Keratinocyte (primary cell): ENCODE data around the gene ZNF43. TPM values are rescaled to one million over a fixed set of nuclear protein-coding genes. Genes with fewer than 3 reads are reported as not detected.

ENCODE experiments used
- DNase-seq: peaks from one replicate; pipeline ENCODE4 v3.0.0-alpha.2; 2011; ENCODE audit warnings: low read depth, missing footprints, low spot score
- FAIRE-seq: peaks from 2 replicates; lab custom pipeline; 2011; peaks lifted over from hg19 to GRCh38; lab: Jason Lieb, UNC
- H2AFZ ChIP-seq: 2 replicates; pipeline ENCODE4 v1.6.0; 2012; ENCODE audit warnings: low read length, control low read depth, inconsistent platforms; ENCODE audit not compliant: control insufficient read depth
- H3K27ac ChIP-seq: 2 replicates; pipeline ENCODE4 v1.5.1; 2011; ENCODE audit warnings: low read length; ENCODE audit not compliant: control insufficient read depth, insufficient read depth
- H3K27me3 ChIP-seq: 3 replicates; pipeline ENCODE4 v1.6.0; 2011; ENCODE audit warnings: low read length; ENCODE audit not compliant: control insufficient read depth, insufficient read depth; ENCODE audit errors: extremely low read depth
- H3K36me3 ChIP-seq, 2 experiments: 2 replicates in 1 of 2; 3 replicates in 1 of 2; pipeline ENCODE4 v1.5.1; 2011; ENCODE audit warnings: low read length in 2 of 2, mild to moderate bottlenecking in 1 of 2; ENCODE audit not compliant: control insufficient read depth in 2 of 2, insufficient read depth in 2 of 2; ENCODE audit errors: extremely low read depth in 1 of 2
- H3K4me1 ChIP-seq: 3 replicates; pipeline ENCODE4 v1.5.1; 2011; ENCODE audit warnings: low read length; ENCODE audit not compliant: control insufficient read depth, insufficient read depth; ENCODE audit errors: extremely low read depth
- H3K4me2 ChIP-seq: 3 replicates; pipeline ENCODE4 v1.6.0; 2011; ENCODE audit warnings: low read depth, low read length; ENCODE audit not compliant: control insufficient read depth, insufficient read depth; ENCODE audit errors: extremely low read depth
- H3K4me3 ChIP-seq, 3 experiments: fragments of 200-600 bp in 1 of 3; sonication (generic) in 1 of 3; 2 replicates in 2 of 3; 3 replicates in 1 of 3; pipeline ENCODE4 v1.5.1; 2011 to 2016; ENCODE audit warnings: low read length in 3 of 3, mild to moderate bottlenecking in 3 of 3, control low read depth in 2 of 3, inconsistent platforms in 1 of 3, low read depth in 1 of 3, mixed read lengths in 1 of 3, mixed run types in 1 of 3, moderate library complexity in 1 of 3; ENCODE audit not compliant: control insufficient read depth in 2 of 3, insufficient read depth in 2 of 3; ENCODE audit errors: extremely low read depth in 1 of 3
- H3K79me2 ChIP-seq: 2 replicates; pipeline ENCODE4 v1.6.0; 2012; ENCODE audit warnings: low read length; ENCODE audit not compliant: control insufficient read depth, insufficient read depth
- H3K9ac ChIP-seq: 3 replicates; pipeline ENCODE4 v1.6.0; 2011; ENCODE audit warnings: low read length; ENCODE audit not compliant: control insufficient read depth, insufficient read depth; ENCODE audit errors: extremely low read depth
- H3K9me1 ChIP-seq: 3 replicates; pipeline ENCODE4 v1.6.0; 2011; ENCODE audit warnings: low read length; ENCODE audit not compliant: control insufficient read depth, insufficient read depth; ENCODE audit errors: extremely low read depth
- H3K9me3 ChIP-seq: 2 replicates; pipeline ENCODE4 v1.5.1; 2012; ENCODE audit warnings: low read depth, low read length; ENCODE audit not compliant: control insufficient read depth
- H4K20me1 ChIP-seq: 3 replicates; pipeline ENCODE4 v1.6.0; 2011; ENCODE audit warnings: low read length; ENCODE audit not compliant: control insufficient read depth, insufficient read depth; ENCODE audit errors: extremely low read depth
- CTCF ChIP-seq, 3 experiments: IDR thresholded peaks in 1 of 3; conservative IDR thresholded peaks in 1 of 3; optimal IDR thresholded peaks in 1 of 3; 2 replicates in 2 of 3; 3 replicates in 1 of 3; pipeline versions ENCODE3 to v1.5.1; 2011; ENCODE audit warnings: low read length in 3 of 3, mild to moderate bottlenecking in 3 of 3, moderate library complexity in 2 of 3, control low read depth in 1 of 3, inconsistent platforms in 1 of 3; ENCODE audit not compliant: insufficient read depth in 2 of 3; ENCODE audit errors: extremely low read depth in 1 of 3
- EZH2 ChIP-seq: IDR thresholded peaks from one replicate; pipeline ENCODE4 v1.6.1; 2012; ENCODE audit warnings: inconsistent platforms, mild to moderate bottlenecking, low read length, moderate library complexity
- dilution Hi-C: fragments of 300-500 bp; cut with MboI; formaldehyde crosslinking; loops from one replicate; pipeline ENCODE4 v1.7.0; 2020; ENCODE audit warnings: low sequenced_read_pairs; ENCODE audit not compliant: extremely low pct_ligation_motif_present
- polyA plus RNA-seq, 5 experiments: library from polyadenylated mRNA; depleted of rRNA in 3 of 5; stranded (reverse) in 3 of 5; stranded (forward) in 1 of 5; unstranded in 1 of 5; fragments of >200 nt; gene quantifications; 1 replicate in 1 of 5; 2 replicates in 3 of 5; 3 replicates in 1 of 5; pipeline versions ENCODE4 v1.2.1 to v1.2.3, GENCODE V29; 2011 to 2012; ENCODE audit warnings: missing spikeins in 2 of 5, low read depth in 1 of 5, low replicate concordance in 1 of 5

ZNF43 gene
- polyA plus RNA-seq, 1 donor (not counting 4 experiments of a cell fraction or from before 2014, with no cell fraction given) = 3.3 TPM

GRCh38 chr19:21841488-21842097 lies 5.6 kb upstream of the ZNF43 start:
- Histone ChIP-seq H4K20me1 (no peaks in the 10 kb centered on the region), H3K36me3 (peaks cover 0 to 10% of the 10 kb centered on the region in 2 experiments), H3K9me3 (no peaks in the 10 kb centered on the region), H3K27me3 (no peaks in the 10 kb centered on the region), H3K9ac (no peak overlapping the region), H3K27ac (no peak overlapping the region), H3K4me3 (no peak overlapping the region), H3K4me1 (no peaks in the 10 kb centered on the region), H2AFZ (no peak overlapping the region), H3K9me1 (no peaks in the 10 kb centered on the region), H3K4me2 (no peak overlapping the region), H3K79me2 (no peaks in the 10 kb centered on the region)
- dilution Hi-C loops = no loop called here
- FAIRE-seq (no peak), DNase-seq (no peak)
- no peak for TF ChIP-seq EZH2
- no peak for TF ChIP-seq CTCF (optimal IDR thresholded peaks at IDR 0.05 in 1 of 3, IDR thresholded peaks at IDR 0.05 in 1 of 3, conservative IDR thresholded peaks at IDR 0.05 in 1 of 3; ENCODE audit: extremely low read depth in 1 of 3, insufficient read depth in 2 of 3, low read length in 3 of 3)

- DNase-seq (no peak), FAIRE-seq (no peak)
- Histone ChIP-seq H2AFZ (no peak overlapping the region), H4K20me1 (no peaks in the 10 kb centered on the region), H3K27me3 (no peaks in the 10 kb centered on the region), H3K9ac (no peak overlapping the region), H3K79me2 (no peaks in the 10 kb centered on the region), H3K4me2 (no peak overlapping the region), H3K4me3 (no peak overlapping the region), H3K27ac (no peak overlapping the region), H3K9me1 (no peaks in the 10 kb centered on the region), H3K9me3 (no peaks in the 10 kb centered on the region), H3K36me3 (peaks cover 0 to 10% of the 10 kb centered on the region in 2 experiments), H3K4me1 (no peaks in the 10 kb centered on the region)
- dilution Hi-C loops = no loop called here
- TF ChIP-seq EZH2 = no peak
- no peak for TF ChIP-seq CTCF (optimal IDR thresholded peaks at IDR 0.05 in 1 of 3, IDR thresholded peaks at IDR 0.05 in 1 of 3, conservative IDR thresholded peaks at IDR 0.05 in 1 of 3; ENCODE audit: extremely low read depth in 1 of 3, insufficient read depth in 2 of 3, low read length in 3 of 3)
Measured at GRCh38 chr19:21841081-21841480, 5.1 kb upstream of the ZNF43 start.
